ENCODE results near the gene ACAT2.
"Not testable (repeated sequence)": the region's sequence is repeated elsewhere in the genome, so short reads cannot be mapped to it uniquely, and the experiment has no call there.

The ACAT2 gene

DNA sequence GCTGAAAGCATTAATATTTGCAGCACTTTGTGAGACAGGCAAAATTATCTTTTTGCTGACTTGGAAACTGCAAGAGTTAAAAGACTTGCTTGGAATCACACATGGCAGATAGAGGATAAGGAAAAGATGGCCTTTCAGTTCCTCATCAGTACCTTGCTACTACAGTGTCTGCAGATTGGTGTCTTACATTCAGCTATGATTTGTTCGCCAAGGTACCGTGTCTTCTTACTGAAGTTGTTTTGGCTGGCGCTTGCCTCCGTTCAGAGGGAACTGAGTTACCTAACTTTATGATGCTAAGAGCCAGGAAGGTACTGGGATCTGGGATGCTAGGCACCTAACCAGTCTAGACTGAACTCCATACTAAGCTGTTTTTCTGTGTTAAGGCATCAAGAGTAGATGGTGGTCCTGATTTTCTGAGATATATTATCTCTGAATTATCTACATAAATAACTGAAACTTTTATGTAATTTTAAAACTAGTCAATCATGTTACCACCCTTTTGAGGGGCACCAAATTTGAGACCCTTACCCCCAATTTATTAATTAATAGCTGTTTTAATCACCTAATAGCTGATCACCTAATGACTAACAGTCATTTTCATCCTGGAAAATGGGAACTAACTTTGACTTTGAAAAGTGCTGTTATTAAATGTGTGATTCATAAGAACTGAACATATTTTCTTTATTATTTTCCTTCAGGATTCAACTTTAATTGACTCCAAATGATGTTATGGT lies 32.1 kb upstream of the ACAT2 start:
- DNase-seq = no peak

GRCh38 chr6:159730332-159730676 lies 31.5 kb upstream of the ACAT2 start:
- no peak for DNase-seq

- not testable (repeated sequence) for DNase-seq
Observed at GRCh38 chr6:159732550-159732949, 29.3 kb upstream of the ACAT2 start.

GRCh38 chr6:159733395-159733794 lies 28.4 kb upstream of the ACAT2 start:
- DNase-seq = not testable (repeated sequence)

GRCh38 chr6:159736908-159737307 lies 24.9 kb upstream of the ACAT2 start:
- no peak for DNase-seq

DNA sequence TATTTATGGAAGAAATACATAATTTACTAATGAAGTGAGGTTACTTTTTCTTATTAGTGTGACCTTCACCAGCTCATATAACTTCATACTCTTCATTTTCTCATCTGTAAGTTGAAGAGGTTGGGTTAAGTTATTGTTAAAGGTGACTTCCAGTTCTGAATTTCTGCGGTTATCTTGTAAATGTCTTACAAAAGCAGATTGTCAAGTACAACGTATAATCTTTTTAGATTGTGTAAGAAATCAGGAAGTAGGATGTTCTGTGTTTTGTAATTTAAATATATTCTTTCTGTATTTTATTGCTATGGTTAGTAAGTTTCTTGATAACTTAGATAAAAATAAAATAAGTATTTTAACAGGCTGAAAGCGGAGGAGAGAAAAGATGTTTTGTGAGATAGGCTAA lies 22.5 kb upstream of the ACAT2 start:
- no peak for DNase-seq

- no peak for DNase-seq
Observed at GRCh38 chr6:159742165-159742564, 19.7 kb upstream of the ACAT2 start.

GRCh38 chr6:159745081-159745480 lies 16.8 kb upstream of the ACAT2 start:
- DNase-seq = no peak

- no peak for DNase-seq
Observed at GRCh38 chr6:159746759-159747158, 15.1 kb upstream of the ACAT2 start.

GRCh38 chr6:159748127-159748526 lies 13.7 kb upstream of the ACAT2 start:
- not testable (repeated sequence) for DNase-seq

DNA sequence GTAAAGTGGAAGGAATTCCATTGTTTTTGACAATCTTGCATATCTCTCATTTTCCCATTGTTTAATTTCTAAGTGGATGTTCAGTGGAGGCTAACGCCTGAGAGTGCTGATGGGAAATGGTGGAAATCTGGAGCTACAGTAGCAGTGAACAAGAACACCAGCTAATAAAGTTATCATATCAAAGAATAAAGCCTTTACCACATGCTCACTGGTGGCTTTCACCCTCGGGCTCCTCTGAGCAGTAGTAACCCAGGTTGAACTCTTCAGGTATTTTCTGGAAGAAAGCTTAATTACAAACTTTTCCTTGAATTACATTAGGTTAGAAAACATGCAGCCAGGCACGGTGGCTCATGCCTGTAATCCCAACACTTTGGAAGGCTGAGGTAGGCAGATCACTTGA lies 10.4 kb upstream of the ACAT2 start:
- DNase-seq = no peak

DNA sequence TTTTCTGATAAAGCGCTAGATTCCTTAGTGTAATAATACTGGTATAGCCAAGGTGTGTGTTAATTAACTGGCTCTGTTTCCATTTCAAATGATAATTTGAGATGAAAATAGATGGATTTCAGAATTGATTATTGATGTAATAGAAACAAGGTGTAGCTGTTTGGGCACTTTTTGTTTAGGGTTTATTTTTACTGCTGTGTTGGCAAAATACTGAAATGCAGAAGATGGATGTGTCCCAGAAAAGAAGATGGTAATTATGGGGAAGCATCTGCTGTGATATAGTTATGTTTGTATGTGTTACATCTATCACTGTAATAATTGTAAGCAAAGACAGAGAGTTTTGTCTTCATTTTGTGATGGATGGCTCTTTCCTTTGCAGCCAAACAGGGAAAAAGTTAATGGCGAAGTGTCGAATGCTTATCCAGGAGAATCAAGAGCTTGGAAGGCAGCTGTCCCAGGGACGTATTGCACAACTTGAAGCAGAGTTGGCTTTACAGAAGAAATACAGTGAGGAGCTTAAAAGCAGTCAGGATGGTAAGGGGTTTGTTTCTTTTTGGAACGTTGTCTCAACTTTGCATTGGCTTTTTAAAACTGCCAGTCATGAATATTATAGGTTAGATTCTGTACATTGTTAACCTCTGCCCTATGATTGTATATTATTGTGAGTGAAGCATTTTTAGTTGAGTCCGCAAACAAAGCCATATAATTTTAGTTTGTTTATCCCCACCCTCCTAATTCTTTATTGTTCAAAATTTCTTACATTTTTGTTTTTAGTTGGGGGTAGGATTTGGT lies 8.6 kb upstream of the ACAT2 start:
- DNase-seq = no peak

DNA sequence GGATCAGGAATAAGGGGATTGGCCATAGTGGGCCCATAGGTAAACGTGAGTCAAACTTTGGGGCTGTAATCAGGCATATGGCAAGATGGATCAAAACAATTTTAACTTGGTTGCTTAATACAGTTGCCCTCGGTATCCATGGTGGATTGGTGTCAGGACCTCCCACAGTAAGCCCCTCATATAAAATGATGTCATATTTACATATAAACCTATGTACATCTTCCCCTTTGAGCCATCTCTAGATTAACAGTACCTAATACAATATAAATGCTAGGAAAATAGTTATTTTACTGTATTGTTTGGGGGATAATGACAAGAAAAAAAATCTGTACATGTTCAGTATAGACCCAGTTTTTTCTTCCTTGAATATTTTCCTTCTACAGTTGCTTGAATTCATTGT lies 7.4 kb upstream of the ACAT2 start:
- no peak for DNase-seq

GRCh38 chr6:159754959-159755914 lies 6.6 kb upstream of the ACAT2 start:
- DNase-seq = peak in 17 of 58 donors; percentile 1 to 45 (median 13)

DNA sequence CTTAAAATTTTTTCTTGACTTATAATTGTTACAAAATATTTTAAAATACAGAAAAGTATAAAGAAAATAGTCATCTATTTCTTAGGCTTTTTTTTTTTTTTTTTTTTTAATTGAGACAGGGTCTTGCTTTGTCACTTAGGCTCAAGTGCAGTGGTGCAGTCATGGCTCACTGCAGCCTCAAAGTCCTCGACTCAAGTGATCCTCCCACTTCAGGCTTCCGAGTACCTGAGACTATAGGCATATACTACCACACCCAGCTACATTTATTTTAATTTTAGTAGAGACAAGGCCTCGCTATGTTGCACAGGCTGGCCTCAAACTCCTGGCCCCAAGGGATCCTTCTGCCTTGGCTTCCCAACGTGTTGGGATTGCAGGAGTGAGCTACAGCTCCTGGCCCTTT lies 5.3 kb upstream of the ACAT2 start:
- DNase-seq = no peak

GRCh38 chr6:159758031-159759001 lies 3.5 kb upstream of the ACAT2 start:
- no peak for DNase-seq

GRCh38 chr6:159759645-159760044 lies 2.2 kb upstream of the ACAT2 start:
- no peak for DNase-seq

GRCh38 chr6:159760602-159761057 lies 1.2 kb upstream of the ACAT2 start:
- DNase-seq = no peak

GRCh38 chr6:159761129-159761872 lies 544 bp upstream of the ACAT2 start:
- peak in 10 of 58 donors; percentile 28 to 58 (median 38) for DNase-seq

All from anterior cingulate cortex (tissue), 58 donors.